Skin of body (tissue), 1 donor: ENCODE data around the gene CD164L2. TPM values are rescaled to one million over a fixed set of nuclear protein-coding genes. Genes with fewer than 3 reads are reported as not detected.

Experiments used
- total RNA-seq: library from RNA; depleted of rRNA; stranded (reverse); fragments of >200 nt; gene quantifications from one replicate; pipeline ENCODE4 v1.2.3, GENCODE V29; 2014

The CD164L2 gene
- total RNA-seq, 1 donor from 2014 or later, result 0.30 TPM

Other genes starting within 250 kb of the CD164L2 start
- 5.8 TPM for gene SLC9A1, start 228.2 kb downstream of the CD164L2 start, total RNA-seq
- 17.8 TPM for gene WDTC1, start 148.7 kb downstream of the CD164L2 start, total RNA-seq
- gene TMEM222, start 61.2 kb downstream of the CD164L2 start, total RNA-seq, result 14.1 TPM
- 22.7 TPM for gene SYTL1, start 41.3 kb downstream of the CD164L2 start, total RNA-seq
- gene MAP3K6, start 16.4 kb downstream of the CD164L2 start, total RNA-seq, result 14.5 TPM
- gene FCN3, start 8.5 kb downstream of the CD164L2 start, total RNA-seq, result not detected
- gene GPR3, start 9.3 kb upstream of the CD164L2 start, total RNA-seq, result 0.30 TPM
- gene WASF2, start 106.8 kb upstream of the CD164L2 start, total RNA-seq, result 38.6 TPM
- gene AHDC1, start 220.8 kb upstream of the CD164L2 start, total RNA-seq, result 19.4 TPM